ENCODE results near the gene LAMTOR2. TPM values are rescaled to one million over a fixed set of nuclear protein-coding genes. Genes with fewer than 3 reads are reported as not detected.

LAMTOR2 gene
- total and polyA plus RNA-seq, 2 of the 4 experiments (the other 2 are of a cell fraction) = 50.0 to 89.0 TPM

- no peak for ATAC-seq (ENCODE audit: low read depth)
- no peak overlapping the region for H2BK20ac ChIP-seq (ENCODE audit: low read depth, low read length)
- no peak overlapping the region for H2AK9ac ChIP-seq (replicated peaks; ENCODE audit: low read depth, low read length, poor library complexity)
- H3K4ac ChIP-seq (ENCODE audit: low read depth, low read length) = no peak overlapping the region
- H3K9ac ChIP-seq (ENCODE audit: low read depth, low read length) = no peak overlapping the region
- no peak overlapping the region for H4K8ac ChIP-seq (ENCODE audit: low read depth in 2 of 2, low read length in 2 of 2)
- TF ChIP-seq RAD21 (IDR thresholded peaks at IDR 0.05; ENCODE audit: low read length) = no peak
- no peak for TF ChIP-seq MAZ (IDR thresholded peaks at IDR 0.05; ENCODE audit: borderline replicate concordance, low read depth, low read length)
- TF ChIP-seq ELK1 (IDR thresholded peaks at IDR 0.05; ENCODE audit: borderline replicate concordance, low read depth, low read length) = no peak
- no peak for TF ChIP-seq CHD1 (IDR thresholded peaks at IDR 0.05; ENCODE audit: low read depth, low read length)
- TF ChIP-seq NFE2L2 (IDR thresholded peaks at IDR 0.05; ENCODE audit: low read depth, low read length) = no peak
- no peak for TF ChIP-seq MXI1 (IDR thresholded peaks at IDR 0.05; ENCODE audit: borderline replicate concordance, low read depth, low read length)
- no peak for TF ChIP-seq CEBPB (IDR thresholded peaks at IDR 0.05; ENCODE audit: low read depth, low read length)
- TF ChIP-seq SMC3 (IDR thresholded peaks at IDR 0.05; ENCODE audit: low read depth, low read length) = no peak
- dilution Hi-C loops (cut with HindIII; ENCODE audit: low sequenced_read_pairs, unreplicated experiment) = no loop called here
- no peaks in the 10 kb centered on the region for H3K79me1 ChIP-seq (ENCODE audit: low read depth in 1 of 2, low read length in 2 of 2)
- peaks cover 7% of the 10 kb centered on the region for H3K9me1 ChIP-seq (ENCODE audit: insufficient read depth, low read length)
- CTCF ChIA-PET = interaction anchor here (0.6 to 1.1 kb wide), 3 partner anchors 16 to 40 kb away, joined by 4 to 5 read pairs (median 4); no protein-coding TSS in a partner anchor
- WGBS, 2 experiments (ENCODE audit: extremely low coverage in 2 of 2, insufficient read length in 1 of 2) = no CpG with 5 or more reads among the region's 4 CpGs
- in situ Hi-C loops (cut with MboI; ENCODE audit: low sequenced_read_pairs) = no loop called here
- no peaks in the 10 kb centered on the region for H3K36me3 ChIP-seq (ENCODE audit: control insufficient read depth, insufficient read depth, low read length)
- H3K18ac ChIP-seq (ENCODE audit: low read depth, low read length) = no peak overlapping the region
- no peak overlapping the region for H3K4me3 ChIP-seq (ENCODE audit: insufficient read depth, low read depth, low read length)
- no peak overlapping the region for H2BK15ac ChIP-seq (ENCODE audit: low read depth, low read length)
- intact Hi-C loops (cut with micrococcal nuclease) = loop anchor here (1.0 to 2.0 kb wide), 2 partner anchors 26 to 40 kb away; partner anchors contain the start of gene UBQLN4
- H4K91ac ChIP-seq (ENCODE audit: insufficient read depth, low read depth, low read length) = no peak overlapping the region
- no peak overlapping the region for H3K56ac ChIP-seq (ENCODE audit: extremely low read depth, insufficient read depth, low read length)
- H2BK120ac ChIP-seq (ENCODE audit: low read depth, low read length) = no peak overlapping the region
- H3K27ac ChIP-seq (ENCODE audit: insufficient read depth, low read length) = no peak overlapping the region
- H2AFZ ChIP-seq (replicated peaks; ENCODE audit: low read length, poor library complexity) = no peak overlapping the region
- H3K23ac ChIP-seq (ENCODE audit: low read depth, low read length) = no peak overlapping the region
- H3K4me2 ChIP-seq (ENCODE audit: low read depth, low read length) = no peak overlapping the region
- no peak overlapping the region for H3K14ac ChIP-seq (replicated peaks; ENCODE audit: low read depth, low read length)
- no peak overlapping the region for H2AK5ac ChIP-seq (ENCODE audit: low read depth, low read length)
- H2BK5ac ChIP-seq (ENCODE audit: low read depth, low read length, poor library complexity, severe bottlenecking) = no peak overlapping the region
- H3K27me3 ChIP-seq (ENCODE audit: control insufficient read depth, insufficient read depth, low read length) = no peaks in the 10 kb centered on the region
- POLR2A ChIA-PET (ENCODE audit: unreplicated experiment) = no interaction called here
- 0 out of 2 replicates have a peak, but pooled peaks cover 1% of the 10 kb centered on the region for H3K4me1 ChIP-seq (ENCODE audit: control insufficient read depth, insufficient read depth, low read length)
- no peak for DNase-seq
- H4K5ac ChIP-seq (ENCODE audit: low read depth, low read length) = no peak overlapping the region
- no TSS peak for BruUV-seq (replicated peaks)
- H3K9me3 ChIP-seq (ENCODE audit: control insufficient read depth, insufficient read depth, low read length) = no peaks in the 10 kb centered on the region
- H4K20me1 ChIP-seq (ENCODE audit: insufficient read depth, low read length) = no peaks in the 10 kb centered on the region
Observed at GRCh38 chr1:156026588-156026987, 28.0 kb upstream of the LAMTOR2 start.
